HG03159 (cell line): ENCODE results near the gene GBP2.

Source experiments
- ATAC-seq: cut with Tn5 transposase; IDR thresholded peaks from one replicate; pipeline ENCODE4 v1.9.1; 2021; ENCODE audit warnings: mild to moderate bottlenecking, moderate library complexity; ENCODE audit not compliant: unreplicated experiment

The GBP2 gene

DNA sequence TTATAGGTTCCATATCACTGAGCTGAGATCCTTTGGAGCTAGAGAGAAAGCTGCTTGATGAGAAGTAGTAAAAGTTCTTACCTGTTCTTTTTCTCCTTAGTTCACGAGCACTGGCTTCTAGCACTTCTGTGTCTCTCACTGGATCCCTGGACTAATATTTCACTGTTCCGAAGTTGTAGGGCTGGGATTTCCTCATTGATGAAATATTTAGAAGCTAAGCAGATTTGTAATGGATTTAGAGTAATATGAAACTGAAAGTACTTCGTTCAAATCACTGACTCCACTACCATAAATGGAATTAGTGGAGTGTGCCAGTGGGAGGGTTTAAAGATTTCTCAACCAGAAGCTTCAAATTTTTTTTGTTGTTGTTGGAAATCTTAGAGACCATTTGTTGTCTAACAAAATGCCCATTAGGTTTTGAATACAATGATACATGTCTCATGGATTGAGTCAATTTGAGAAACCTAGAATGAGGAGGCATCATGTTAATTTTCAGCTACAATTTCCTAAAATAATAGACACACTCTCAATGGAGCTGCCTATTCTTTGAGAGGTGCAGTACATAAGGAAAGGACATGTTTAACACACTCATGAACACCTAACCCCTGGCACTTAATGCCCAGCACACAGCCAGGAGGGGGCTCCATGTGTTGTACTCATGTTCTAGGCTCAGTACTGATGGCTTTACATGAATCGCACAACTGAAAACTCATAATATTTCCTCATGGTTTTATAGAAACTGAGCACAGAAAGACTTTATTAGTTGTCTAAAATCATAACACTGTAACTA lies 60.6 kb downstream of the GBP2 start, which contains the start of gene GBP1:
TSS of gene GBP1 (minus strand) at position 130 of the 790 bp plus-strand sequence. CDS start 1,974 bp downstream, outside the sequence.
- ATAC-seq: peak; percentile 57

DNA sequence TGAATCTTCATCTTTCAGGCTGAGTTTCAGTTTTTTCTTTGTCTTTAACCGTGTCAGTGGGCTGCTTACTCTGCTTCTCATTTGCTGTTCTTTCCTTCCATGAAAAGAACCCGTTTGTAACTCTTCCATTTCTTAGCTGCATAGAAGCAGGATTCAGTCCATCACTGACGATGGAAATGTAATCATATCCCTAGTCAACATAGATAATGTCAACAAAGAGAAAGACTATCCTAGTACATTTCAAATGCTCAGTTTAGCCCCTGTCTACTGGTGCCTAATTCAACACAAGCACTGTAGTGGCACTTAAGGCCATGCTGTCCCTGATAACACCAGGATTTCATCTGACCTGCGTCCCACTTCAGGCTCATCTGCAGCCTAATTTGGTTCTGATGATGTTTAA lies 61.3 kb downstream of the GBP2 start:
- peak; percentile 49 for ATAC-seq

DNA sequence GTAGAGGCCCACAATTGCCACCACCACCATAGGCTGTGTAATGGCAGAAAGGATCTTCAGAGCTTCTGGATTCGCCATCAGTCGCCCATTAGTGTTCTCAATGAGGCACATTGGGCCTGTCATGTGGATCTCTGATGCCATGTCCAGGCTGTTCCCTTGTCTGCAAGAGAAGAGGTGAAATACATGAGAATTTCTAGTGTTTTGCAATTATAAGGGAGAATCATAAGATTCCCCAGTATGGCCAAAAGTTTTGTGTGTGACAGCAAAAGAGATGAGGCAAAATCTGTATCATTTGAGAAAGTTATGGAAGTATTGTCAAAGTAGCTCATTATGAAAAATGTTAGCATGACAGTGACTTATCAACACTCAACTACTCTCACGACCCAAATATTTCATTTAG lies 62.8 kb downstream of the GBP2 start:
- ATAC-seq: no peak

DNA sequence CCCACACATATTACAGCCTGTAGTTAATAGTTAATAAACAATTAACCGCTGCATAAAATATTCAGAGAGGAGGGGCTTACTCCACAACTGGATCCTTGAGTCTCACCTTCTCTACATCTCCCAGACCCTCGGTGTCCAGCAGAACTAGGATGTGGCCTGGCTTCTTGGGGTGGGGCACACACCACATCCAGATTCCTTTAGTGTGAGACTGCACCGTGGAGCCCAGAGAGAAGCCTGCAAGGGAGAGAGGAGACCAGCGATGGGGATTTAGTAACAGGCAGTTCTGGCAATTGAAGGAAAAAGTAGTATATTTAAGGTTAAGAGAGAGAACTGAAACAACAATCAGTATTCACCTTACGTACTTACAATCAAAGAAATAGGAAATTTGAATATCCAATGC lies 65.8 kb downstream of the GBP2 start:
- no peak for ATAC-seq
